ENCODE measurements around the gene ZNF683. TPM values are rescaled to one million over a fixed set of nuclear protein-coding genes. Genes with fewer than 3 reads are reported as not detected.

The ZNF683 gene
- total and polyA plus RNA-seq, 2 donors (not counting 3 experiments of a cell fraction or from before 2014, with no cell fraction given), result not detected

DNA sequence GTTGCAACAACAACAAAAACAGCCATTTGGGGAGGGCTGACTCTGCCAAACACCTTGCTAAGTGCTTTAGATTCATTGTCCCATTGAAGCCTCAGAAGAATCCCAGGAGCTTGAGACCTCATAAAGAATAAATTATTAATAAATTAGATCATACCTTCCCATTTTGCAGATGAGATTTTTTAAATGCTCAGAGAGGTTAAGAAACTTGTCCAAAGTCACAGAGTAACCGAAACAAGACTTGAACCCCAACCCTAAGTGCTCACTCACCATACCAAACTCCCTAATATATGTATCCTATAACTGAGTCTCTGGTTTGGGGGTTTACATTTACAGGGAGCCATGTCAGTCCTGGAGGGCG lies 22.2 kb downstream of the ZNF683 start:
- Histone ChIP-seq H2AFZ (ENCODE audit: low read depth, low read length) (no peak overlapping the region), H3K9ac (replicated peaks; ENCODE audit: extremely low read depth, insufficient read depth, low read length) (peak overlapping the region; percentile 41), H4K20me1 (replicated peaks; ENCODE audit: control insufficient read depth, extremely low read depth, insufficient read depth, low read length) (no peaks in the 10 kb centered on the region), H3K9me1 (replicated peaks; ENCODE audit: control insufficient read depth, extremely low read depth, insufficient read depth, low read length) (no peaks in the 10 kb centered on the region), H3K4me1 (ENCODE audit: control insufficient read depth, extremely low read depth, insufficient read depth, low read length) (peaks cover 15% of the 10 kb centered on the region), H3K4me3 (replicated peaks in 1 of 3; ENCODE audit: insufficient read depth in 1 of 3, low read depth in 1 of 3, low read length in 3 of 3) (no peak overlapping the region), H3K27me3 (ENCODE audit: control insufficient read depth in 2 of 2, insufficient read depth in 2 of 2, low read length in 2 of 2) (no peaks in the 10 kb centered on the region), H3K4me2 (ENCODE audit: insufficient read depth, low read length) (peak overlapping the region; percentile 42), H3K9me3 (replicated peaks; ENCODE audit: control insufficient read depth, insufficient read depth, low read length) (no peaks in the 10 kb centered on the region), H3K79me2 (ENCODE audit: control insufficient read depth, insufficient read depth, low read length) (no peaks in the 10 kb centered on the region), H3K27ac (ENCODE audit: insufficient read depth, low read depth, low read length) (peak overlapping the region; percentile 51), H3K36me3 (ENCODE audit: control insufficient read depth in 2 of 2, extremely low read depth in 1 of 2, insufficient read depth in 2 of 2, low read length in 2 of 2) (no peaks in the 10 kb centered on the region)
- intact Hi-C loops (cut with micrococcal nuclease) (no loop called here), dilution Hi-C loops (cut with MboI; ENCODE audit: extremely low pct_ligation_motif_present, low sequenced_read_pairs) (no loop called here)
- DNase-seq (ENCODE audit: low read depth, low spot score) (no peak), FAIRE-seq (no peak)
- TF ChIP-seq POLR2AphosphoS5 (IDR thresholded peaks at IDR 0.05; ENCODE audit: insufficient read depth, low read depth, low read length), result no peak
- no peak for TF ChIP-seq POLR2A (IDR thresholded peaks at IDR 0.05; ENCODE audit: low read depth, low read length)
- no peak for TF ChIP-seq FOS (IDR thresholded peaks at IDR 0.05; ENCODE audit: borderline replicate concordance, insufficient read depth, low read length)
- no peak for TF ChIP-seq MAX (IDR thresholded peaks at IDR 0.05; ENCODE audit: insufficient read depth, insufficient read length)
- no peak for TF ChIP-seq CTCF (IDR thresholded peaks at IDR 0.05; ENCODE audit: extremely low read depth in 1 of 2, insufficient read depth in 1 of 2, low read depth in 1 of 2, low read length in 2 of 2)
- TF ChIP-seq EZH2 (IDR thresholded peaks at IDR 0.05; ENCODE audit: borderline replicate concordance, low read depth, low read length, severe bottlenecking), result no peak
- no peak for TF ChIP-seq MYC (IDR thresholded peaks at IDR 0.05; ENCODE audit: low read depth, low read length)
- TF ChIP-seq JUN (IDR thresholded peaks at IDR 0.05; ENCODE audit: borderline replicate concordance, insufficient read depth, insufficient read length, low read depth), result no peak
- no peak for TF ChIP-seq GATA2 (IDR thresholded peaks at IDR 0.05; ENCODE audit: insufficient read depth, insufficient read length, low read depth, low read length)
- ChIA-PET CTCF (interaction anchor here (0.6 to 1.5 kb wide), 3 partner anchors 28 to 67 kb away, joined by 4 to 6 read pairs (median 5); no protein-coding TSS in a partner anchor), POLR2A (no interaction called here)
- BruUV-seq (replicated peaks), result no TSS peak

Measured in endothelial cell of umbilical vein (primary cell).